Endothelial cell of umbilical vein (primary cell): ENCODE results near the gene MARK3.

Experiments used
- CTCF ChIP-seq, 2 donors: IDR thresholded peaks; 1 replicate in 1 of 2; 2 replicates in 1 of 2; pipeline ENCODE4 v1.5.1; 2011; ENCODE audit warnings: low read length in 2 of 2, mild to moderate bottlenecking in 2 of 2, moderate library complexity in 2 of 2, control low read depth in 1 of 2, inconsistent platforms in 1 of 2, low read depth in 1 of 2; ENCODE audit not compliant: insufficient read depth in 1 of 2; ENCODE audit errors: extremely low read depth in 1 of 2
- EZH2 ChIP-seq: IDR thresholded peaks from 2 replicates; pipeline ENCODE4 v1.6.1; 2012; ENCODE audit warnings: borderline replicate concordance, low read depth, mild to moderate bottlenecking, moderate library complexity, low read length, inconsistent platforms; ENCODE audit not compliant: severe bottlenecking
- FOS ChIP-seq: IDR thresholded peaks from 2 replicates; pipeline ENCODE4 v1.6.1; 2011; ENCODE audit warnings: mild to moderate bottlenecking, low read length, moderate library complexity, borderline replicate concordance; ENCODE audit not compliant: insufficient read depth
- GATA2 ChIP-seq: IDR thresholded peaks from 2 replicates; pipeline ENCODE4 v1.7.0; 2011; ENCODE audit warnings: low read depth, mild to moderate bottlenecking, moderate library complexity, mixed read lengths, low read length; ENCODE audit not compliant: insufficient read length, insufficient read depth
- JUN ChIP-seq: IDR thresholded peaks from 2 replicates; pipeline ENCODE4 v1.6.1; 2011; ENCODE audit warnings: borderline replicate concordance, low read depth; ENCODE audit not compliant: insufficient read length, insufficient read depth
- MAX ChIP-seq: IDR thresholded peaks from 2 replicates; pipeline ENCODE4 v1.6.1; 2011; ENCODE audit not compliant: insufficient read depth, insufficient read length
- POLR2A ChIP-seq: IDR thresholded peaks from 2 replicates; pipeline ENCODE4 v1.6.1; 2012; ENCODE audit warnings: low read depth, mild to moderate bottlenecking, control low read depth, low read length
- POLR2AphosphoS5 ChIP-seq: IDR thresholded peaks from 2 replicates; pipeline ENCODE4 v1.6.1; 2012; ENCODE audit warnings: low read depth, mild to moderate bottlenecking, control low read depth, low read length, moderate library complexity; ENCODE audit not compliant: insufficient read depth

- TF ChIP-seq MAX (no peak), CTCF (IDR thresholded peaks at IDR 0.05; ENCODE audit: extremely low read depth in 1 of 2, insufficient read depth in 1 of 2, low read depth in 1 of 2, low read length in 2 of 2) (no peak), EZH2 (no peak), POLR2A (no peak), POLR2AphosphoS5 (no peak), JUN (no peak), FOS (no peak), GATA2 (no peak)
These were observed 44.6 kb upstream of the MARK3 start for GRCh38 chr14:103340480-103341212.
